GM12878 (cell line): ENCODE results near the gene PDE11A. TPM values are rescaled to one million over a fixed set of nuclear protein-coding genes. Genes with fewer than 3 reads are reported as not detected.

Source experiments
- ATAC-seq: fragments of 200-7000 bp; cut with Tn5 transposase; 3 replicates; pipeline ENCODE4 v1.9.1; 2020; ENCODE audit warnings: mild to moderate bottlenecking, moderate library complexity
- BruUV-seq: library from RNA; stranded (reverse); fragments of 400-500 nt; replicated peaks from 2 replicates; lab custom pipeline; 2021; lab: Mats Ljungman, UMichigan
- CTCF ChIA-PET: fragments of 300-600 bp; sonication (Branson Sonifier 250); formaldehyde crosslinking; extraction: SDS; loops from one replicate; lab custom pipeline; 2021; ENCODE audit warnings: inconsistent platforms; lab: Yijun Ruan, JAX
- POLR2A ChIA-PET: fragments of 350-600 bp; formaldehyde crosslinking; extraction: SDS; loops from one replicate; lab custom pipeline; 2021; ENCODE audit warnings: inconsistent platforms; lab: Charles Lee
- RAD21 ChIA-PET: fragments of 300-600 bp; sonication (Branson Sonifier 250); formaldehyde crosslinking; loops from one replicate; lab custom pipeline; 2023; ENCODE audit warnings: antibody characterized with exemption; ENCODE audit not compliant: unreplicated experiment; lab: Charles Lee
- SMC1A ChIA-PET: fragments of 300-600 bp; sonication (Branson Sonifier 250); formaldehyde crosslinking; loops from one replicate; lab custom pipeline; 2023; ENCODE audit not compliant: unreplicated experiment, uncharacterized antibody; lab: Charles Lee
- DNase-seq: peaks from one replicate; pipeline ENCODE4 v3.0.0-alpha.2; 2011; ENCODE audit warnings: low read depth, low spot score
- FAIRE-seq: peaks from 3 replicates; lab custom pipeline; 2011; peaks lifted over from hg19 to GRCh38; lab: Jason Lieb, UNC
- H2AFZ ChIP-seq: 2 replicates; pipeline ENCODE4 v1.6.0; 2011; ENCODE audit warnings: low read depth, low read length, control low read depth; ENCODE audit not compliant: control insufficient read depth
- H3K27ac ChIP-seq: 2 replicates; pipeline ENCODE4 v1.5.1; 2011; ENCODE audit warnings: control low read depth; ENCODE audit not compliant: control insufficient read depth, insufficient read depth
- H3K27me3 ChIP-seq, 2 experiments: replicated peaks in 1 of 2; 2 replicates each; pipeline versions ENCODE4 v1.6.0 to v1.6.1; 2011; ENCODE audit warnings: low read length in 1 of 2; ENCODE audit not compliant: control insufficient read depth in 2 of 2, insufficient read depth in 2 of 2
- H3K36me3 ChIP-seq, 2 experiments: 2 replicates each; pipeline ENCODE4 v1.5.1; 2011; ENCODE audit warnings: low read length in 1 of 2; ENCODE audit not compliant: control insufficient read depth in 2 of 2, insufficient read depth in 2 of 2
- H3K4me1 ChIP-seq: 2 replicates; pipeline ENCODE4 v1.6.1; 2011; ENCODE audit warnings: mild to moderate bottlenecking, low read length, moderate library complexity, mixed read lengths; ENCODE audit not compliant: control insufficient read depth, insufficient read depth
- H3K4me2 ChIP-seq: 2 replicates; pipeline ENCODE4 v1.6.0; 2011; ENCODE audit warnings: control low read depth; ENCODE audit not compliant: control insufficient read depth, insufficient read depth
- H3K4me3 ChIP-seq: fragments of 200-600 bp; sonication (generic); 2 replicates; pipeline ENCODE4 v1.5.1; 2016
- H3K79me2 ChIP-seq: 2 replicates; pipeline ENCODE4 v1.6.0; 2011; ENCODE audit warnings: low read length; ENCODE audit not compliant: control insufficient read depth, insufficient read depth
- H3K9ac ChIP-seq: 2 replicates; pipeline ENCODE4 v1.8.0; 2011; ENCODE audit warnings: low read length, control low read depth, mixed read lengths; ENCODE audit not compliant: control insufficient read depth, insufficient read depth
- H3K9me3 ChIP-seq: replicated peaks from 3 replicates; pipeline ENCODE4 v1.5.1; 2011; ENCODE audit warnings: mild to moderate bottlenecking, low read length; ENCODE audit not compliant: control insufficient read depth, insufficient read depth
- H4K20me1 ChIP-seq: 2 replicates; pipeline ENCODE4 v1.6.0; 2011; ENCODE audit not compliant: control insufficient read depth, insufficient read depth
- BCL3 ChIP-seq: IDR thresholded peaks from 2 replicates; pipeline ENCODE4 v1.6.1; 2011; ENCODE audit warnings: borderline replicate concordance, low read depth, mild to moderate bottlenecking, moderate library complexity, low read length; ENCODE audit not compliant: insufficient read depth, poor library complexity, severe bottlenecking
- BCLAF1 ChIP-seq: fragments of 450-650 bp; IDR thresholded peaks from 2 replicates; pipeline ENCODE4 v1.6.1; 2017; ENCODE audit warnings: antibody characterized with exemption, mild to moderate bottlenecking, moderate library complexity
- NFYA ChIP-seq: IDR thresholded peaks from 2 replicates; pipeline ENCODE4 v1.6.1; 2011; ENCODE audit warnings: low read depth, mild to moderate bottlenecking, low read length, improper control_type of control experiment, borderline replicate concordance
- SIN3A ChIP-seq: IDR thresholded peaks from 2 replicates; pipeline ENCODE4 v1.6.1; 2012; ENCODE audit warnings: low read depth, low read length, improper control_type of control experiment
- SUPT20H ChIP-seq: IDR thresholded peaks from 2 replicates; pipeline ENCODE4 v1.6.1; 2011; ENCODE audit warnings: low read depth, mild to moderate bottlenecking, low read length, moderate library complexity, borderline replicate concordance; ENCODE audit not compliant: control insufficient read depth
- TCF3 ChIP-seq: IDR thresholded peaks from 2 replicates; pipeline ENCODE4 v1.6.1; 2012; ENCODE audit warnings: low read depth, mild to moderate bottlenecking, low read length, borderline replicate concordance; ENCODE audit not compliant: insufficient read depth
- ZBTB4 ChIP-seq: fragments of 450-650 bp; formaldehyde crosslinking; IDR thresholded peaks from 2 replicates; pipeline ENCODE4 v1.4.0; 2022; ENCODE audit warnings: mild to moderate bottlenecking, moderate library complexity
- ZBTB40 ChIP-seq: fragments of 450-650 bp; IDR thresholded peaks from 2 replicates; pipeline ENCODE4 v1.6.1; 2016; ENCODE audit warnings: mild to moderate bottlenecking, moderate library complexity, borderline replicate concordance
- WGBS: methylation state at CpG from one replicate; pipeline ENCODE4 v1.1.6; 2016; ENCODE audit warnings: low lambda C conversion rate; ENCODE audit not compliant: insufficient replicate concordance, insufficient coverage; ENCODE audit errors: missing lambda C conversion rate; 5-methylcytosine and 5-hydroxymethylcytosine counted together
- in situ Hi-C: fragments of 300-500 bp; cut with MboI; formaldehyde crosslinking; loops from 9 replicates; pipeline ENCODE4 v1.14.3; 2018; ENCODE audit warnings: mixed read lengths
- intact Hi-C: fragments of 100-400 bp; cut with micrococcal nuclease; formaldehyde crosslinking; loops from one replicate; pipeline ENCODE4 v1.14.2; 2022; ENCODE audit not compliant: unreplicated experiment
- polyA plus RNA-seq, 11 experiments: library from polyadenylated mRNA; depleted of rRNA in 4 of 11; unstranded in 6 of 11; stranded (reverse) in 5 of 11; fragments of >200 nt; fragmentation: Nextera tagmentation in 4 of 11; fragmentation: Illumina TruSeq in 1 of 11; extraction: Ambion mirVana in 4 of 11; extraction: Trizol in 1 of 11; gene quantifications; 1 replicate in 1 of 11; 2 replicates in 10 of 11; pipeline versions ENCODE4 v1.2.1 to v1.2.3, GENCODE V29; 2011 to 2016; ENCODE audit warnings: inconsistent platforms in 2 of 11, missing spikeins in 2 of 11, low read depth in 1 of 11
- total RNA-seq, 4 experiments: library from RNA; depleted of rRNA in 3 of 4; stranded (reverse); fragments of >200 nt in 3 of 4; fragmentation: Illumina TruSeq in 1 of 4; extraction: Trizol in 1 of 4; gene quantifications; 2 replicates each; pipeline versions ENCODE4 v1.2.1 to v1.2.3, GENCODE V29; 2013 to 2021

The PDE11A gene
- total and polyA plus RNA-seq, 10 of the 15 experiments (the other 5 are each of a cell fraction or from before 2014, with no cell fraction given) = 0.01 to 0.17 (median 0.06) TPM; not detected in 5

- no peak for FAIRE-seq
- WGBS = 40% methylated on average over 4 of the region's 4 CpGs
- no peak overlapping the region for H3K4me3 ChIP-seq
- H3K27ac ChIP-seq = no peak overlapping the region
- no peaks in the 10 kb centered on the region for H3K9me3 ChIP-seq
- H2AFZ ChIP-seq = no peak overlapping the region
- intact Hi-C loops (no loop called here), in situ Hi-C loops (no loop called here)
- H3K4me2 ChIP-seq = no peak overlapping the region
- H3K27me3 ChIP-seq = peaks cover 0 to 2% of the 10 kb centered on the region in 2 experiments; a peak in 3 of 4 replicates
- H3K79me2 ChIP-seq = no peaks in the 10 kb centered on the region
- H3K36me3 ChIP-seq = no peaks in the 10 kb centered on the region
- RAD21 ChIA-PET = no interaction called here
- BruUV-seq = no TSS peak
- CTCF ChIA-PET = interaction anchor here (1.1 kb wide), 1 partner anchor 593 kb away, joined by 3 read pairs; no protein-coding TSS in a partner anchor
- no peaks in the 10 kb centered on the region for H3K4me1 ChIP-seq
- H3K9ac ChIP-seq = no peak overlapping the region
- POLR2A ChIA-PET = no interaction called here
- no peak for ATAC-seq
- DNase-seq = no peak
- SMC1A ChIA-PET = interaction anchor here (0.6 to 1.1 kb wide), 2 partner anchors 145 to 248 kb away, joined by 3 read pairs; no protein-coding TSS in a partner anchor
- no peaks in the 10 kb centered on the region for H4K20me1 ChIP-seq
- no peak for TF ChIP-seq ZBTB4 (CRISPR knock-in tag)
- no peak for TF ChIP-seq BCLAF1
- no peak for TF ChIP-seq ZBTB40
- no peak for TF ChIP-seq BCL3
- TF ChIP-seq SUPT20H = no peak
- TF ChIP-seq NFYA = no peak
- no peak for TF ChIP-seq SIN3A
- TF ChIP-seq TCF3 = no peak
Observed at GRCh38 chr2:177754492-177754873, 318.1 kb downstream of the PDE11A start.
